ENCODE data around the gene ZBTB1.
A peak's percentile ranks its signal among the peaks of the same experiment; 100 is the strongest.
"Not testable (repeated sequence)": the region's sequence is repeated elsewhere in the genome, so short reads cannot be mapped to it uniquely, and the experiment has no call there.

ZBTB1 gene

GRCh38 chr14:64525354-64525753 is 20.8 kb downstream of the ZBTB1 start:
- DNase-seq (ENCODE audit: low read depth, low spot score), result no peak

- no peak for DNase-seq (ENCODE audit: low read depth, low spot score)
Measured at GRCh38 chr14:64531567-64531966, 27.0 kb downstream of the ZBTB1 start.

GRCh38 chr14:64536488-64537245 is 32.1 kb downstream of the ZBTB1 start:
- no peak for DNase-seq (ENCODE audit: low read depth, low spot score)

- DNase-seq (ENCODE audit: low read depth, low spot score), result peak; percentile 99
Measured at GRCh38 chr14:64540208-64541202, 35.9 kb downstream of the ZBTB1 start, which contains the start of gene HSPA2. HSPA2 (plus strand) TSS chr14:64540741; CDS start chr14:64540850, 109 bp downstream.

- DNase-seq (ENCODE audit: low read depth, low spot score), result no peak
Measured at GRCh38 chr14:64541261-64541971, 36.8 kb downstream of the ZBTB1 start.

- DNase-seq (ENCODE audit: low read depth, low spot score), result no peak
Measured at GRCh38 chr14:64541972-64542835, 37.6 kb downstream of the ZBTB1 start.

- no peak for DNase-seq (ENCODE audit: low read depth, low spot score)
Measured at GRCh38 chr14:64542836-64543201, 38.2 kb downstream of the ZBTB1 start.

GRCh38 chr14:64544607-64545312 is 40.2 kb downstream of the ZBTB1 start:
- no peak for DNase-seq (ENCODE audit: low read depth, low spot score)

- DNase-seq (ENCODE audit: low read depth, low spot score), result no peak
Measured at GRCh38 chr14:64549016-64549415, 44.4 kb downstream of the ZBTB1 start.

GRCh38 chr14:64549791-64550620 is 45.4 kb downstream of the ZBTB1 start, which contains the start of gene PPP1R36:
PPP1R36 (plus strand) TSS chr14:64549961; CDS start chr14:64549998, 37 bp downstream.
- DNase-seq (ENCODE audit: low read depth, low spot score), result no peak

GRCh38 chr14:64550621-64551333 is 46.2 kb downstream of the ZBTB1 start:
- no peak for DNase-seq (ENCODE audit: low read depth, low spot score)

GRCh38 chr14:64554556-64554955 is 50.0 kb downstream of the ZBTB1 start:
- no peak for DNase-seq (ENCODE audit: low read depth, low spot score)

- DNase-seq (ENCODE audit: low read depth, low spot score), result no peak
Measured at GRCh38 chr14:64556526-64556925, 52.0 kb downstream of the ZBTB1 start.

- not testable (repeated sequence) for DNase-seq (ENCODE audit: low read depth, low spot score)
Measured at GRCh38 chr14:64558216-64558615, 53.6 kb downstream of the ZBTB1 start.

GRCh38 chr14:64561631-64562030 is 57.1 kb downstream of the ZBTB1 start:
- DNase-seq (ENCODE audit: low read depth, low spot score), result no peak

GRCh38 chr14:64562436-64562835 is 57.9 kb downstream of the ZBTB1 start:
- DNase-seq (ENCODE audit: low read depth, low spot score), result no peak

- DNase-seq (ENCODE audit: low read depth, low spot score), result no peak
Measured at GRCh38 chr14:64563696-64564095, 59.1 kb downstream of the ZBTB1 start.

- no peak for DNase-seq (ENCODE audit: low read depth, low spot score)
Measured at GRCh38 chr14:64566651-64567122, 62.1 kb downstream of the ZBTB1 start.
